ENCODE measurements around the gene SYT7. TPM values are rescaled to one million over a fixed set of nuclear protein-coding genes. Genes with fewer than 3 reads are reported as not detected.

Gene SYT7
- polyA plus RNA-seq, 12 donors, result 2.0 to 12.0 (median 3.1) TPM; not detected in 1

- no peak for DNase-seq
Observed at GRCh38 chr11:61609000-61609979, 28.4 kb upstream of the SYT7 start.

- no peak for DNase-seq
Observed at GRCh38 chr11:61607920-61608599, 27.2 kb upstream of the SYT7 start.

GRCh38 chr11:61607426-61607825 is 26.6 kb upstream of the SYT7 start:
- no peak for DNase-seq

- DNase-seq, result no peak
Observed at GRCh38 chr11:61603667-61604066, 22.8 kb upstream of the SYT7 start.

GRCh38 chr11:61602775-61603569 is 22.1 kb upstream of the SYT7 start:
- no peak for DNase-seq

- no peak for DNase-seq
Observed at GRCh38 chr11:61601512-61601911, 20.6 kb upstream of the SYT7 start.

- DNase-seq, result no peak
Observed at GRCh38 chr11:61599968-61600710, 19.3 kb upstream of the SYT7 start.

- no peak for DNase-seq
Observed at GRCh38 chr11:61598886-61599868, 18.3 kb upstream of the SYT7 start.

GRCh38 chr11:61598374-61598773 is 17.5 kb upstream of the SYT7 start:
- DNase-seq, result no peak

GRCh38 chr11:61596990-61597389 is 16.1 kb upstream of the SYT7 start:
- no peak for DNase-seq

- no peak for DNase-seq
Observed at GRCh38 chr11:61596542-61596941, 15.7 kb upstream of the SYT7 start.

- DNase-seq, result no peak
Observed at GRCh38 chr11:61594907-61595257, 14.0 kb upstream of the SYT7 start.

GRCh38 chr11:61593151-61593550 is 12.3 kb upstream of the SYT7 start:
- DNase-seq, result no peak

- DNase-seq, result no peak
Observed at GRCh38 chr11:61592176-61592575, 11.3 kb upstream of the SYT7 start.

- no peak for DNase-seq
Observed at GRCh38 chr11:61589961-61590360, 9.1 kb upstream of the SYT7 start.

GRCh38 chr11:61588728-61589191 is 7.9 kb upstream of the SYT7 start:
- peak; percentile 69 for DNase-seq

- DNase-seq, result no peak
Observed at GRCh38 chr11:61587951-61588727, 7.3 kb upstream of the SYT7 start.

GRCh38 chr11:61587541-61587941 is 6.7 kb upstream of the SYT7 start:
- peak; percentile 55 for DNase-seq

- no peak for DNase-seq
Observed at GRCh38 chr11:61586792-61587430, 6.0 kb upstream of the SYT7 start.

All from muscle of arm (tissue), 12 donors.